ENCODE measurements around the gene CUL7. TPM values are rescaled to one million over a fixed set of nuclear protein-coding genes. Genes with fewer than 3 reads are reported as not detected.

The CUL7 gene
- total RNA-seq, 1 experiment from 2014 or later = 23.5 TPM

DNA sequence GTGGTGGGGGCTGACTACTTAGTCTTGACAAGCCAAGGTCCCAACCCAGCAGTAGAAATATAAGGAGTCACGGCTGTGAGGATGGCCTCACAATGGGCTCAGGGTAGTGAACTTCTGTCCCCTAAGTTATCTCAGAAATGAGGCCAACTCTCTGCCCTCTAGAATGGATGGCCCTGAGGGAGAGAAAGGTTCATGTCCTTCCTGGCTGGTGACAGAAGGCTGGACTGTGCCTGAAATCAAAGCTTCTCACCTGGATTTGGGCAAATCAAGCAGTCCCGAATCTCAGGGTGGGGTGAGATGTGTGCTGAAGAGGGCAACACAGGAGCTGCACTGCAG, 19.5 kb downstream of the CUL7 start:
- Histone ChIP-seq H3K23me2 (ENCODE audit: insufficient read length, low read depth, low read length, poor library complexity, severe bottlenecking) (no peaks in the 10 kb centered on the region), H3K27me3 (ENCODE audit: insufficient read depth, low read length) (no peaks in the 10 kb centered on the region), H3K79me2 (ENCODE audit: insufficient read depth, low read length) (no peaks in the 10 kb centered on the region), H3K4me2 (ENCODE audit: insufficient read depth, insufficient read length, low read length) (no peak overlapping the region), H4K8ac (replicated peaks; ENCODE audit: insufficient read length, low read depth, low read length) (no peak overlapping the region), H3T11ph (ENCODE audit: low read length) (no peak overlapping the region), H3K23ac (ENCODE audit: insufficient read length, low read depth, low read length) (no peak overlapping the region), H3K9me3 (ENCODE audit: control insufficient read depth, low read depth, low read length) (no peaks in the 10 kb centered on the region), H2BK5ac (ENCODE audit: insufficient read length, low read length) (no peak overlapping the region), H3K9ac (ENCODE audit: extremely low read depth, insufficient read length, low read length) (no peak overlapping the region), H3K56ac (ENCODE audit: insufficient read length, low read depth, low read length) (no peak overlapping the region), H2BK12ac (ENCODE audit: insufficient read length, low read depth, low read length) (no peak overlapping the region), H3K27ac (ENCODE audit: insufficient read length, low read depth, low read length) (no peak overlapping the region), H3K18ac (ENCODE audit: insufficient read length, low read depth, low read length) (no peak overlapping the region), H2BK15ac (ENCODE audit: low read depth, low read length) (no peak overlapping the region), H3K14ac (ENCODE audit: insufficient read depth, low read length) (no peak overlapping the region), H2AFZ (ENCODE audit: low read length) (no peak overlapping the region), H4K20me1 (ENCODE audit: control insufficient read depth, insufficient read depth, insufficient read length) (no peaks in the 10 kb centered on the region), H3K4ac (ENCODE audit: low read depth, low read length) (no peak overlapping the region), H4K5ac (ENCODE audit: insufficient read length, low read depth, low read length) (no peak overlapping the region), H2BK120ac (ENCODE audit: low read depth, low read length, poor library complexity, severe bottlenecking) (no peak overlapping the region), H4K91ac (ENCODE audit: insufficient read length, low read depth, low read length) (no peak overlapping the region), H3K4me1 (ENCODE audit: insufficient read depth, low read length) (no peaks in the 10 kb centered on the region), H2AK5ac (ENCODE audit: insufficient read length, low read length) (no peak overlapping the region), H3K79me1 (ENCODE audit: insufficient read depth, low read depth, low read length, poor library complexity, severe bottlenecking) (no peaks in the 10 kb centered on the region), H2BK20ac (ENCODE audit: low read depth, low read length, poor library complexity, severe bottlenecking) (no peak overlapping the region)
- Mint-ChIP-seq H3K27ac (0 out of 7 replicates have a peak overlapping the region, but pooled peaks of 1 of the 3 experiments have one; percentile 18), H3K27me3 (ENCODE audit: low read depth) (no peaks in the 10 kb centered on the region; the same call in none of the 2 replicates), H3K4me1 (no peaks in the 10 kb centered on the region), H3K9me3 (no peaks in the 10 kb centered on the region), H3K4me3 (no peak overlapping the region), H3K36me3 (ENCODE audit: insufficient read depth in 1 of 3, low read depth in 3 of 3) (peaks cover 40 to 90% (median 70%) of the 10 kb centered on the region in 3 experiments; a peak in 6 of 7 replicates)
- TF ChIP-seq, protein P1, sequence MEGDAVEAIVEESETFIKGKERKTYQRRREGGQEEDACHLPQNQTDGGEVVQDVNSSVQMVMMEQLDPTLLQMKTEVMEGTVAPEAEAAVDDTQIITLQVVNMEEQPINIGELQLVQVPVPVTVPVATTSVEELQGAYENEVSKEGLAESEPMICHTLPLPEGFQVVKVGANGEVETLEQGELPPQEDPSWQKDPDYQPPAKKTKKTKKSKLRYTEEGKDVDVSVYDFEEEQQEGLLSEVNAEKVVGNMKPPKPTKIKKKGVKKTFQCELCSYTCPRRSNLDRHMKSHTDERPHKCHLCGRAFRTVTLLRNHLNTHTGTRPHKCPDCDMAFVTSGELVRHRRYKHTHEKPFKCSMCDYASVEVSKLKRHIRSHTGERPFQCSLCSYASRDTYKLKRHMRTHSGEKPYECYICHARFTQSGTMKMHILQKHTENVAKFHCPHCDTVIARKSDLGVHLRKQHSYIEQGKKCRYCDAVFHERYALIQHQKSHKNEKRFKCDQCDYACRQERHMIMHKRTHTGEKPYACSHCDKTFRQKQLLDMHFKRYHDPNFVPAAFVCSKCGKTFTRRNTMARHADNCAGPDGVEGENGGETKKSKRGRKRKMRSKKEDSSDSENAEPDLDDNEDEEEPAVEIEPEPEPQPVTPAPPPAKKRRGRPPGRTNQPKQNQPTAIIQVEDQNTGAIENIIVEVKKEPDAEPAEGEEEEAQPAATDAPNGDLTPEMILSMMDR (conservative IDR thresholded peaks at IDR 0.05) = no peak
- no CpG with 5 or more reads among the region's 2 CpGs for WGBS (ENCODE audit: extremely low coverage, insufficient read length, low lambda C conversion rate)
- peak; percentile 19 for DNase-seq

All from H9 (cell line).